Activated CD8-positive, alpha-beta memory T cell treated with anti-CD3 and anti-CD28 coated beads for 36 hours (primary cell): ENCODE data around the gene SGSH. TPM values are rescaled to one million over a fixed set of nuclear protein-coding genes. Genes with fewer than 3 reads are reported as not detected.

Experiments used
- CTCF ChIA-PET: fragments of 350-600 bp; sonication (Branson Sonifier 250); formaldehyde crosslinking; loops from one replicate; lab custom pipeline; 2021; ENCODE audit warnings: antibody characterized with exemption; lab: Charles Lee
- POLR2A ChIA-PET: fragments of 350-600 bp; sonication (Branson Sonifier 250); formaldehyde crosslinking; loops from one replicate; lab custom pipeline; 2021; ENCODE audit warnings: antibody characterized with exemption; lab: Charles Lee
- total RNA-seq, 2 experiments: library from RNA; stranded (reverse); gene quantifications; one replicate each; pipeline ENCODE4 v1.2.3, GENCODE V29; 2021

The SGSH gene
- total RNA-seq, 2 experiments from 2014 or later = 11.3 to 12.2 TPM

GRCh38 chr17:80242505-80242904 lies 22.4 kb upstream of the SGSH start:
- POLR2A ChIA-PET = no interaction called here

GRCh38 chr17:80237386-80237785 lies 17.3 kb upstream of the SGSH start:
- ChIA-PET POLR2A (no interaction called here), CTCF (interaction anchor here (1.0 kb wide), 1 partner anchor 136 kb away, joined by 3 read pairs; the partner anchor contains the start of gene GAA)

More at GRCh38 chr17:80242505-80242904, 22.4 kb upstream of the SGSH start:
- CTCF ChIA-PET = no interaction called here

- CTCF ChIA-PET = interaction anchor here (1.0 kb wide), 1 partner anchor 135 kb away, joined by 3 read pairs; the partner anchor contains the start of gene GAA
- POLR2A ChIA-PET = no interaction called here
Measured at GRCh38 chr17:80236911-80237310, 16.8 kb upstream of the SGSH start.

- ChIA-PET CTCF (no interaction called here), POLR2A (no interaction called here)
Measured at GRCh38 chr17:80233202-80233601, 13.1 kb upstream of the SGSH start.

GRCh38 chr17:80232438-80232837 lies 12.3 kb upstream of the SGSH start:
- POLR2A ChIA-PET = no interaction called here

GRCh38 chr17:80229011-80229410 lies 8.9 kb upstream of the SGSH start:
- ChIA-PET CTCF (no interaction called here), POLR2A (no interaction called here)

More at GRCh38 chr17:80232438-80232837, 12.3 kb upstream of the SGSH start:
- CTCF ChIA-PET = no interaction called here

- CTCF ChIA-PET = no interaction called here
- POLR2A ChIA-PET = no interaction called here
Measured at GRCh38 chr17:80228477-80228876, 8.3 kb upstream of the SGSH start.

GRCh38 chr17:80227666-80228065 lies 7.5 kb upstream of the SGSH start:
- ChIA-PET CTCF (no interaction called here), POLR2A (no interaction called here)

- CTCF ChIA-PET = interaction anchor here (0.9 kb wide), 1 partner anchor 145 kb away, joined by 3 read pairs; no protein-coding TSS in a partner anchor
- POLR2A ChIA-PET = no interaction called here
Measured at GRCh38 chr17:80227156-80227555, 7.0 kb upstream of the SGSH start.

GRCh38 chr17:80225230-80225629 lies 5.1 kb upstream of the SGSH start:
- ChIA-PET CTCF (no interaction called here), POLR2A (interaction anchor here (0.6 kb wide), 1 partner anchor 106 kb away, joined by 10 read pairs; no protein-coding TSS in a partner anchor)

GRCh38 chr17:80224683-80225082 lies 4.5 kb upstream of the SGSH start:
- CTCF ChIA-PET = no interaction called here
- POLR2A ChIA-PET = no interaction called here

GRCh38 chr17:80223838-80224497 lies 3.8 kb upstream of the SGSH start:
- POLR2A ChIA-PET = no interaction called here
- CTCF ChIA-PET = no interaction called here

- CTCF ChIA-PET = no interaction called here
- POLR2A ChIA-PET = no interaction called here
Measured at GRCh38 chr17:80223142-80223815, 3.1 kb upstream of the SGSH start.

- CTCF ChIA-PET = interaction anchor here (0.7 kb wide), 1 partner anchor 1070 kb away, joined by 3 read pairs; no protein-coding TSS in a partner anchor
Measured at GRCh38 chr17:80222376-80223141, 2.4 kb upstream of the SGSH start.

GRCh38 chr17:80221351-80222105 lies 1.4 kb upstream of the SGSH start:
- ChIA-PET CTCF (interaction anchor here (0.7 to 0.8 kb wide), 3 partner anchors 61 to 1071 kb away, joined by 3 read pairs; no protein-coding TSS in a partner anchor), POLR2A (no interaction called here)

More at GRCh38 chr17:80222376-80223141, 2.4 kb upstream of the SGSH start:
- POLR2A ChIA-PET = no interaction called here

GRCh38 chr17:80220736-80221215 lies 643 bp upstream of the SGSH start:
- CTCF ChIA-PET = interaction anchor here (0.8 kb wide), 1 partner anchor 212 kb away, joined by 3 read pairs; no protein-coding TSS in a partner anchor
- POLR2A ChIA-PET = interaction anchor here (1.2 kb wide), 1 partner anchor 59 kb away, joined by 3 read pairs; no protein-coding TSS in a partner anchor

GRCh38 chr17:80219763-80220053 lies 425 bp downstream of the SGSH start:
- ChIA-PET CTCF (no interaction called here), POLR2A (interaction anchor here (0.6 to 2.0 kb wide), 8 partner anchors 35 to 78 kb away, joined by 3 to 10 read pairs (median 4); no protein-coding TSS in a partner anchor)

- POLR2A ChIA-PET = interaction anchor here (0.6 to 2.0 kb wide), 8 partner anchors 36 to 79 kb away, joined by 3 to 15 read pairs (median 7); no protein-coding TSS in a partner anchor
- CTCF ChIA-PET = interaction anchor here (0.7 to 1.6 kb wide), 3 partner anchors 23 to 45 kb away, joined by 4 to 5 read pairs (median 4); no protein-coding TSS in a partner anchor
Measured at GRCh38 chr17:80219013-80219762, 945 bp downstream of the SGSH start.
